GM19455 (cell line): ENCODE results near the gene ZP1.
A peak's percentile ranks its signal among the peaks of the same experiment; 100 is the strongest.
"Not testable (repeated sequence)": the region's sequence is repeated elsewhere in the genome, so short reads cannot be mapped to it uniquely, and the experiment has no call there.

Experiments used
- ATAC-seq: cut with Tn5 transposase; IDR thresholded peaks from one replicate; pipeline ENCODE4 v1.9.1; 2021; ENCODE audit not compliant: unreplicated experiment

ZP1 gene, protein sequence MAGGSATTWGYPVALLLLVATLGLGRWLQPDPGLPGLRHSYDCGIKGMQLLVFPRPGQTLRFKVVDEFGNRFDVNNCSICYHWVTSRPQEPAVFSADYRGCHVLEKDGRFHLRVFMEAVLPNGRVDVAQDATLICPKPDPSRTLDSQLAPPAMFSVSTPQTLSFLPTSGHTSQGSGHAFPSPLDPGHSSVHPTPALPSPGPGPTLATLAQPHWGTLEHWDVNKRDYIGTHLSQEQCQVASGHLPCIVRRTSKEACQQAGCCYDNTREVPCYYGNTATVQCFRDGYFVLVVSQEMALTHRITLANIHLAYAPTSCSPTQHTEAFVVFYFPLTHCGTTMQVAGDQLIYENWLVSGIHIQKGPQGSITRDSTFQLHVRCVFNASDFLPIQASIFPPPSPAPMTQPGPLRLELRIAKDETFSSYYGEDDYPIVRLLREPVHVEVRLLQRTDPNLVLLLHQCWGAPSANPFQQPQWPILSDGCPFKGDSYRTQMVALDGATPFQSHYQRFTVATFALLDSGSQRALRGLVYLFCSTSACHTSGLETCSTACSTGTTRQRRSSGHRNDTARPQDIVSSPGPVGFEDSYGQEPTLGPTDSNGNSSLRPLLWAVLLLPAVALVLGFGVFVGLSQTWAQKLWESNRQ

DNA sequence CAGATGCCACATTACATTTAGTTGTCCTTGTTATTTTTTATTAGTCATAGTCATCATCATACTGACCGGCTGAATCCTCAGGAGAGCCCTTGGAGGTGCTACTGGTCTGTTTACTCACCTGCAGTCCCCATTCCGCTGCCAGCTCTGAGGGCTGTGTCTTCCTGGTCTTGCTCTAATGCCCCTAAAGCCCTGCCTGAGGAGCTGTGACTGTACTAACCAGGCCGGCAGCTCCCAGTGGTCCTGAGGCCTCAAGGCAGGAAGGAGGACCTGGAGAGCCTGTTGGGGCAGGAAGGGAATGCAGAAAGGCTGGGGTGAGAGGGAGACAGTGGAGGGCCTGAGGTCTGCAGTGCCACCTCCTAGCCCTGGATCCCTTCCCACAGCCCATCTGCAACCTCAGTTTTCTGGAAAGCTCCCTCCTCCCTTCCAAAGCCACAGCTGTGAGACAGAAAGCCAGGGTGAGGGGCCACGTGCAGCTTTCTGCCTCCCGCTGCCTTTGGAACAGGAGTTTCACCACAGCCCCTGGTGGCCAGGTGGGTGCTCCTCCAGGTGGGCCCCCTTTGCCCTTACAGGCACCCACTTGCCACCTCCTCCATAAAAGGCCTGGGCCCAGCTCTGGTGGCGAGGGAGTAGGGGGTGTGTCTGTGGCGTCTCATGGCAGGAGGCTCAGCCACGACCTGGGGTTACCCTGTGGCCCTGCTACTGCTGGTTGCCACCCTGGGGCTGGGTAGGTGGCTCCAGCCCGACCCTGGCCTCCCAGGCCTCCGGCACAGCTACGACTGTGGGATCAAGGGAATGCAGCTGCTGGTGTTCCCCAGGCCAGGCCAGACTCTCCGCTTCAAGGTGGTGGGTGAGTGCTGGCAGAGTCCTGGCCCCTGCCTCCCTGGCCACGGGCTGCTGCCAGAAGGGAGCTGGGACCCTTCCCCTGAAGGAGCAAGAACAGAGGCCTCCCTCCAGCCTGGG lies at the start of gene ZP1:
Gene ZP1 (plus strand): TSS at position 632 of the 960 bp plus-strand sequence. CDS start 20 bp downstream, at position 652.
- ATAC-seq: no peak

DNA sequence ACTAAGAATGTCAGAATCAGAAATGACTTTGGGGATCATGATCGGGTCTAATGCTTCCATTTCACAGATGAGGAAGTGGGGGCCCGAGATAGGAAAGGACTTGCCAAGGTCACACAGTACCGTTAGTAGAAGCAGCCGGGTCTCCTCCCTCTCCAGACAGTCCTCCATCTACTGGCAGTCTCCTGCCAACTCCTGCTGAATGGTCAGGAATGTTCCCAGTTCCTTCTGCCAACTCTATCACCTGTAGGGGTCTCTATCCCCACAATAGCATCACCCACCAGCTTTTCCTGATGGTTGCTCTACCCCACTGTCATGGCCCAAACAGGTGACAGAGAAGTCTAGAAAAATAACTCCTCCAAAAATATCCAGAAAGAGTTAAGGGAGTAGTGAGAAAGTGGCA lies 49.3 kb upstream of the ZP1 start:
- no peak for ATAC-seq

DNA sequence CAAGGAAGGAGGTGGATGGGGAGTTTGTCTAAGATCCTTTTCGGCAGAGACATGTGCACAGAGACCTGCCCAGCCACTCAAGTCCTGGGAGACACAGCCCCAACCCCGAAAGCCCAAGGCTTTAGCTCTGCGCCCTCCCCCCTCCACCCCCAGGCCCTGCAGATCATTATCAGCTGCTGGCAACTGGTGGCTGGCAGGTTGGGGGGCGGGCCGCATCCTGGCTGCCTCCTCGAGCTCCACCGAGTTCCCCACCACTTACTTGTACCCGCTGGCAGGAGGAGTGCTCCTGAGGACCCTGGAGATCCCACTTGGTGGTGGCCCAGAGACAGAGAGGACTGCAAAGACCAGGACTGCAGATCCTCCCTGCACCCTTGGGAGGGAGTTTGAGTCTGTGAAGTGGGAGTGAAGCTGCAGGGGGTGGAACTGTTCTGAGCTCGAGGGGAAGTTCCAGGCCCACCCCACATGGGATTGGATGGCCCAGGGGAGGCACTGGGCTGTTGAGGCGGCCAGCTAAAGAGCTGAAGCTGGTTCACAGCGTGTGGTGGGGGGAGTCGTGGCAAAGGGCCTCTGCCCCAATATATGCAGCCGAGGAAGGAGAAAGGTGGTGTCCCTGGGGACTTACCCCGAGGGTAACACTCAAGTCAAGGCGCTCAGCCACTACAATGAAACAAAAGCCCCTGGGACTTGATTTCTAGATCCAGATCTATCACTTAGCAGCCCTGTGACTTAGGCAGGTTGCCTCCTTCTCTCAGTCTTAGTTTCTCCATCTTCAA lies 45.3 kb upstream of the ZP1 start:
- no peak for ATAC-seq

DNA sequence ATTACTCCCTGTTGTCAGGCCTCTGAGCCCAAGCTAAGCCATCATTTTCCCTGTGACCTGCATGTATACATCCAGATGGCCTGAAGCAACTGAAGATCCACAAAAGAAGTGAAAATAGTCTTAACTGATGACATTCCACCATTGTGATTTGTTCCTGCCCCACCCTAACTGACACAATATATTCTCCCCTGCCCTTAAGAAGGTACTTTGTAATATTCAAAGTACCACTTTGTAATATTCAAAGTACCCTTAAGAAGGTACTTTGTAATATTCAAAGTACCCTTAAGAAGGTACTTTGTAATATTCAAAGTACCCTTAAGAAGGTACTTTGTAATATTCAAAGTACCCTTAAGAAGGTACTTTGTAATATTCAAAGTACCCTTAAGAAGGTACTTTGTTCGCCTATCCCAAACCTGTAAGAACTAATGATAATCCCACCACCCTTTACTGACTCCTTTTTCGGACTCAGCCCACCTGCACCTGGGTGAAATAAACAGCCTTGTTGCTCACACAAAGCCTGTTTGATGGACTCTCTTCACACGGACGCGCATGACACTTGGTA lies 43.5 kb upstream of the ZP1 start:
- ATAC-seq: not testable (repeated sequence)

- ATAC-seq: no peak
Observed at GRCh38 chr11:60825118-60825517, 42.2 kb upstream of the ZP1 start.

GRCh38 chr11:60825790-60826189 lies 41.6 kb upstream of the ZP1 start:
- ATAC-seq: no peak

- peak; percentile 48 for ATAC-seq
Observed at GRCh38 chr11:60830478-60831142, 36.7 kb upstream of the ZP1 start.

GRCh38 chr11:60831143-60831500 lies 36.2 kb upstream of the ZP1 start:
- ATAC-seq: peak; percentile 82

GRCh38 chr11:60831501-60832079 lies 35.8 kb upstream of the ZP1 start:
- ATAC-seq: no peak

DNA sequence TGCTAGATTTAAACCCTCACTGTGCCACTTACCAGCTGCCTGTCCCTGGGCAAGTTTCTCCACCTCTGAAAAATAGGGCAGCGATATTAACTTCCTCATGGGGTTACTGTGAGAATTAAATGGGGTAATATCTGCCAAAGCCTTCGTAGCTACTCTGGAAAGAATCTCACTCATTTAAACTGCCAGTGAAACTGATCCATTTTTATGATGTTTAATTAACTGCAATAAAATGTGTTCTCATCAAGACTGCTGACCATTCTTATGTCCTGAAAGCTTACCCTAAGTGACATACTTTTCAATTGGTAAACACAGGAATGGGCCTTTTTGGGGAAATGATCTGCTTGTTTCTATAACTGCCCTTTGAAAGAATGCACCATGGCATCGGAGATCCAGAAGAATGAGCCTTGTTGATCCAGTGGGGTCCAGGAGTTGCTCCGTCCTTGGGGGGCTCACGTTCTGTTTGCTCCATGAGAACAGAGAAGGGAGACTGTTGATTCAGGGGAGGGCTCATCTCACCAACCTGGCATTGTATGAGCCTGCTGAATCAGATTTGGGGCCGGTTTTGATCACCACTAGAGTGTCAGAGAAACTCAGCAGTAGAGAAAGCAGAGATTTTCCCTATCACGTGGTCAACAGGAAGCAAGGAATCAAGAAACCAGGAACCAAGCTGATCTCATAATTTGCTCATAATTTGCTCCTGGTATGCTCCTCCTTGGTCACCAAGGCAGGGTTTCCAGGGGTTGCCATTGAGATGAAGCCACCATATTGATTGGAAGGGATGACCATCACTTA lies 32.4 kb upstream of the ZP1 start:
- no peak for ATAC-seq

DNA sequence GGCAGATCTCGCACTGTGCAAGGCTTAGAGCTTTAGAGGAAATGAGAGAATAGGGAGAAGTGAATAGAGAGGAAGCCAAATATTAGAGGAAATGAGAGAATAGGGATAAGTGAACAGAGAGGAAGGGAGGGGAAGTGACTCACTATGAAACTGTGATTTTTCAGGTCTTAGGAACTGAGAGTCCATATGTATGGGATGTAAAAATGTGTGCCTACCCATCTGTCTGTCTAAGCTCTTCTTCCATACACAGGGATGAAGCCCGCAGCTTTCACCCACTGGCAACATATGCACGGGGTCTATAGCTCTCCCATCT lies 31.9 kb upstream of the ZP1 start:
- ATAC-seq: no peak

GRCh38 chr11:60836866-60837515 lies 30.4 kb upstream of the ZP1 start:
- ATAC-seq: no peak

GRCh38 chr11:60838132-60838531 lies 29.2 kb upstream of the ZP1 start:
- ATAC-seq: no peak

GRCh38 chr11:60840470-60841430 lies 26.6 kb upstream of the ZP1 start:
- no peak for ATAC-seq

GRCh38 chr11:60841797-60842667 lies 25.3 kb upstream of the ZP1 start, which contains the start of gene CCDC86:
TSS of gene CCDC86 (plus strand) at chr11:60842113. CDS start at chr11:60842125, 12 bp downstream.
- peak; percentile 75 for ATAC-seq
